Muscle of arm (tissue), 12 donors: ENCODE results near the gene IL1R1. TPM values are rescaled to one million over a fixed set of nuclear protein-coding genes. Genes with fewer than 3 reads are reported as not detected.
"Not testable (repeated sequence)": the region's sequence is repeated elsewhere in the genome, so short reads cannot be mapped to it uniquely, and the experiment has no call there.

Experiments
- DNase-seq: peaks from one replicate; pipeline ENCODE4 v3.0.0-alpha.2; 2013
- polyA plus RNA-seq, 12 donors: library from polyadenylated mRNA; unstranded; fragments of 120-200 nt; gene quantifications; one replicate each; pipeline ENCODE4 v1.2.1, GENCODE V29; 2013; ENCODE audit not compliant: insufficient read length in 12 of 12

IL1R1 gene
- polyA plus RNA-seq, 12 donors = 9.1 to 28.1 (median 11.7) TPM; not detected in 1

- no peak for DNase-seq
Measured at GRCh38 chr2:102110171-102110570, 32.4 kb upstream of the IL1R1 start.

DNA sequence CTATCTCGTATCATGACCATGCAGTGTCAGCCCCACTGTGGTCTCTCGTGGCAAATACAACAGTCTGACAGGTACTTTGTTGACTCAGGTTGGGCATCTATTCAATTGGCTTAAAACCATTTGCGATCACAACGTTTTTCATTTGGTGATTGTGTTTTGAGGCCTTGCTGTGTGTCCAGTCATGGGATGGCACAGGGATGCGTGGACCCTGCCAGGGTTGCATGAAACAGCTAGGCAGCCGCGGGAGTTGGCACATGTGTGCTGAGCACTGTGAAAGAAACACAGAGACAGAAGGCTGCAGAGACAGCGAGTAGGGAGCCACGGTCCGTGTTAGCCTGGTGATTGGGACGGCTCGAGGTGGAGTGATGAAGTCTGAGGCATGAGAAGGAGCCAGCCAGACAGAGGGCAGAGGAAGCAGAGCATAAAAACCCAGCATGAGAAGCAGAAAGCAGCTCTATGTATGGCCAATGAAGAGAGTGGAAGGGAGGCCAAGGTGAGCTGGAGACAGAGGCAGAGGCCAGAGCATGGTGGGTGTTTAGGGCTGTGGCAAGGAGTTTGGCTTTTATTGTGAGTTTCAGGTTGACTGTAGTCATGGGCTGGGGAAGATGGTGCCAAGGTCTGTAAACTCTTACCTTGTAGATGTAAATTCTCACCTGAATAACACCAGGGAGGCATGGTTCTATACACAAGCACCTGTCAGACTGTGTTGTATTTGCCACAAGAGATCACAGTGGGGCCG lies 31.8 kb upstream of the IL1R1 start:
- DNase-seq = no peak

DNA sequence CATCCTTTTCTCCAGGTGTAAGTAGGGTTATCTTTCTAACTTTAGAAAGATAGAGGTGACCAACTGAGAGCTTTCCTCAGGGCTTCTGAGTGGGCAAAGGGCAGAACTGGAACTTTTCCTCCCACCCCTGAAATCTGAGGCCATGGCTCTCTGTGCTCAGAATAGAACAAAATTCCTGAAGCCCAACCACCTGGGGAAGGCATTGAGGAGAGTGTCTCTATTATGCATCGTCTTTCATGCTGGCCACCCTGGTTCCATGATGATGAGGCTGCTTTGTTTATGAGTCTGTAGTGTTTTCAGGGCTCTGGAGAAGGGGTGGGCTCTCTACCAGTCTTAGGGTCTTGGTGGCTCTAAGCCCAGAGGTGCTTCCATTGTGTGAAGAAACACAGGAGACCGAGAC lies 30.7 kb upstream of the IL1R1 start:
- DNase-seq = no peak

- no peak for DNase-seq
Measured at GRCh38 chr2:102112271-102112670, 30.3 kb upstream of the IL1R1 start.

GRCh38 chr2:102112692-102113665 lies 29.6 kb upstream of the IL1R1 start:
- DNase-seq = no peak

DNA sequence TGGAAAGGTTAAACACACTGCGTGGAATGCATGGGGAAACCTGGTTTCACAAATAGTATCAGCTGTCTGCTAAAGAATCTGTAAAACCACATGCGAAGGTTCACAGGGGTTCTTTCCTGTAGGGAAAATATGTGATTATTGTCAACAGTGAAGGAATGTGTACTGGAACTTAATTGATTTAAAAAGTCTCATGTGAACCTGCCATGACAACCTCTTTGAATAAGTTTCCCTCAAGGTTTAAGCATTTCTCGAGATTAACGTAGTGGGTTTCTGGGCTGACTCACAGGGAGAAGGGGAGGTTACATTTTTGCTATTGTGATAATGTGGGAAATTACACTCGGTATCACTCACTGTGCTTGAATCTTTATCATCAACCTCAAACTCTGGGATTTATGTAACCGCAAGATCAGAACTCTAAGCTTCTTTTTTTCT lies 28.2 kb upstream of the IL1R1 start:
- no peak for DNase-seq

- no peak for DNase-seq
Measured at GRCh38 chr2:102114851-102115497, 27.6 kb upstream of the IL1R1 start.

DNA sequence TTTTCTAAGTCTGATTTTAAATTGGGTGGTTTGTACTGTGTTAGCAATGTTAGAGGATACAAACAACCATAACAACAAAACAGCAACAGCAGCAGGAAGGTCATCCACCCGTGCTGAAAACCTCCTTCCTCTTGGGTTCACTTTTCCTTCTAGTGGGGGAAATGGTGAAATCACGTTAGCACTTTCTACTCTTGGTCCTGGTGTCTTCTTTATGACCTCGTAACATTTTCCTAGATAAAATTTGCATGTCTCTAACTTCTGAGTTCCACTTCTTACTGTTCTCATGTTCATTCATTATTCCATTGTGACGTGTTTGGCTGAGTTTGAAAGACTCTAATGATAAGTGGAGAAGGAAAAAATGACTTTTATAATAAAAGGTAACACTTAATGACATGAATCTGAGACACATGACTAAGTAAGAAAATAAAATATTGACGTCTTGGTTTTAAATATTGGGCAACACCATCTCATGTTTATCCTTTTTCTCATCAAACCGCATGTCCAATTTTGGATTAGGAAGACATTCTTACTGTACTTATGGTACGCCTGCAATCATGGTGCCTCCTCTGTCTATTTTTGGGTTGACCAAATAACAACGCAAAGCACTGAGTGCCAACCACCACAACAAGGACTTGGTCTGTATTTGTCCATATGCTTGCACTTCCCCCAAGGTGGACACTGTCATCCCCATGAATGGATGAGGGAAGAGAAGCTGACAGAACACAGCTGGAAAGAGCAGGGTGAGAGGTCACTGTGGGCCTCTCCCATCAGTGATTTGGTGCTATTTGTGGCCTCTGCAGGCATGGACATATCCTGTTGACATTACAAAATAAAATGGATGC lies 25.7 kb upstream of the IL1R1 start:
- no peak for DNase-seq

GRCh38 chr2:102117472-102117858 lies 25.1 kb upstream of the IL1R1 start:
- peak; percentile 61 for DNase-seq

DNA sequence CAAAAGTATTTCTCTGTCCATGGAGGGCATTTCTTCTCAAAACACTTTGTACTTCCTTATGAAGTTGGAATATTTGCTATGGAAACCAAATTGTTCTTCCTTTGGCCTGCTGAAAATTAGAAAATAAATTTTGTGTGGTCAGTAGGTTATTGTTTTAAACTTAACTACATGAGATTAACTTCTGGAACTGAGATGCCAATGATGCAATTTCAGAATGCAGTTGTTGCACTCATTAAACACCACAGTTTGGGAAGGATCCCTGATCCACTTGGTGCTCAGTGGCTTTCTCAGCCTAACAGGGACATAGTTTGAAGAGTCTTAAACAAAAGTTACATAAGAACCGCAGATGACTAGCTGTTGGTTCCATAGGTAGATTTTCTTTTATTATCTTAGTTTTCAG lies 23.3 kb upstream of the IL1R1 start:
- DNase-seq = no peak

DNA sequence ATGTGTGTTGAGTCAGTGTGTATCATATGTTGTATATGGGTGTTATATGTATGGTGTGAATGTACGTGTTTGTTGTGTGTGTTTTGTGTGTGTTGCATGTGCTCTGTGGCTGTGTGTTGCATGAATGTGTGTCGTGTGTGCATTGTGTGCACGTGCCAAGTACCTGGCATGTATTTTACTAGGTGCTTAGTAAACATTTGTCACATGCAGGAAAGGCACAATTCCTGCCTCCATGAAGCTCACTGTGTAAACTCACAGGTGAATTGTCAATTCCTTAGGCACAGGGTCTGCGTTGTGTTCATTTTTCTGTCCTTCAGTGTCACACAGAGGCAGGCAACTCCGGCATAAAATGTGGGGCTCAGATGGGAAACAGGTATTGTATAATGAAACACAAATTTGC lies 22.3 kb upstream of the IL1R1 start:
- no peak for DNase-seq

DNA sequence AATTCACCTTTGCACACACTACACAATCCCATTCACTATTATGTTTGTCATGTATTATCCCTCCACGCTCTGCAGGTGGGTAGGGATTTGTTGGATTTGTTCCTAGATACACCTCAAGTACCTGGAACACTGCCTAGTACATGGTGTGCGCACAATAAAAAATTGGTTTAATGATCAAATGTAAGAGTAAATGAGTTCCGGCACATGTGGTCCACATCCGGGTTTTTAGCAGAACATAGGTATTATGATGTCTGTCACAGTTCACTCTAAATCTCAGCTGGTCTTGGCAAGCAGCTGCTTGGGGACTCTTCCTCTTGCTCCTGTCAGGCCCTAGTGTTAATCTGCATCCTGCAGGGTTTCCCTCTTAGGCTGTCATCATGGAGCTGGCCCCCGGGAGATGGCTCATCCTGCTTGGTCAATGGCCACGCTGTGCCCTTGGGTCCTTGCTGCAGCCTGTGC lies 21.8 kb upstream of the IL1R1 start:
- no peak for DNase-seq

DNA sequence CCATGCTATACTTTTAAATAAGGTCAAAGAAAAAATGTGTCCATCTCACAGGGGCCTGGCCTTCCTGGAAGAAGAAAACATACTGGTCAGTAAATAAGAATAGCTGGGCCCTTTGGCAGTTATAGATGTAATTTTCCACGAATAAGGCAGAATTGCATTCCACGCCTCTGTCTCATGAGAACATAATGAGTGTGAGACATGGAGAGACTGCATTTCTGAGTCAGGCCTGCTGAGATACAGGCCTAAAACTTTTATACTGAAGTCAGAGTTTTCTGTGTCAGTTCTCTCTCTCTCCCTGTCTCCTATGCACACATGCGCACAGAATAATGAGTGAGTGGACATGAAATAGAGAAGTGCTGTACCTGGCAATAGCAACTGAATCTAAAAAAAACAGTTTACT lies 20.4 kb upstream of the IL1R1 start:
- DNase-seq = peak; percentile 66

- no peak for DNase-seq
Measured at GRCh38 chr2:102122909-102123308, 19.6 kb upstream of the IL1R1 start.

GRCh38 chr2:102124421-102124820 lies 18.1 kb upstream of the IL1R1 start:
- DNase-seq = not testable (repeated sequence)

DNA sequence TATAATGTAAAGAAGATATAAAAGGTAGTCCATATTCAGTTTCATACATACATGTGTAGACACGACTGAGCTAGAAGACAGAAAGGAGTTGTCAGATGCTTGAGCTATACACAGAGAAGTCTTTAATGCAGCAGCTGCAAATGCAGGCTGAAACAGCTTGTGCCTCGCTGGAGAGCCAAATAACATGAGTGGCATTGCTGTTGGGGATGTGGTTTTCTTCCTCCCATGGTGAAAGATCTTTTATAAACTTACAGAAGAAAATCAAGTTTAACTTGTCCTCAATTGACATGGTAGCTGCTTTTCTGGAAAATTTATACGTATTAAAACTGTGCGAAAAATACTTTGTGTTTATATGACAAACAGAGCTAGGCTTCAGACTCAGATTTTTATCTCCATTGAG lies 16.4 kb upstream of the IL1R1 start:
- no peak for DNase-seq

DNA sequence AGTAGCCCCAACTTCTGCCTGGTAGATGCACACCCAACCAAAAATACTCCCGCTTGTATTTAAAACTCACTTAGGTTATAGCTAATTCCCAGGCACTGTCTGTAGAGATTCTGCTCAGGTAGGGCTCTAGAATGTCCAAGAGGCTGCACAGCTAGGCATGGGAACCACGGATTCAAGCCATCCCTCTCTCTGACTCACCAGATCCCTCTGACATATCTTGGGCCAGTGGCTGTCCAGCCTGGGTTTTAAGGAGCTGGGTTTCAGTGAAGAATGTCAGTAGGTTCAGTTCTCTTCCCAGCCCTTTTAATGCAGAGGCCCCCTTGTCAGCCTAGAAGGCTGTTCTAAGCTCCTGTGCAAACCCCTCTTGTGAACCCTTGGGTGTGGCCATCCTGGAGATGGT lies 15.9 kb upstream of the IL1R1 start:
- no peak for DNase-seq

DNA sequence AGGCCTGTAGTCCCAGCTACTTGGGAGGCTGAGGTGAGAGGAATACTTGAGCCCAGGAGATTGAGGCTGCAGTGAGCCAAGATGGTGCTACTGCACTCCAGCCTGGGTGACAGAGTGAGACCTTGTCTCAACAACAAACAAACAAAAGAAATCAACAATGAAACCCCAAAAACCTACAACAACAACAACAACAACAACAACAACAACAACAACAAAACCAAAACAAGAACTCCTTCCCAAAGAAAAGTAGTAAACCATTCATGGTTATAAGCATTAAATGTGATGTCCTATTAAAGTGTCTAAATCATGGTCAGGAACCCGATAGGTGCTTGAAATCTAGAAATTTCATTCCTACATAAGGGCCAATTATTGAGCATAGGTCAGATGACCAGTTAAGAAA lies 13.5 kb upstream of the IL1R1 start:
- DNase-seq = no peak

DNA sequence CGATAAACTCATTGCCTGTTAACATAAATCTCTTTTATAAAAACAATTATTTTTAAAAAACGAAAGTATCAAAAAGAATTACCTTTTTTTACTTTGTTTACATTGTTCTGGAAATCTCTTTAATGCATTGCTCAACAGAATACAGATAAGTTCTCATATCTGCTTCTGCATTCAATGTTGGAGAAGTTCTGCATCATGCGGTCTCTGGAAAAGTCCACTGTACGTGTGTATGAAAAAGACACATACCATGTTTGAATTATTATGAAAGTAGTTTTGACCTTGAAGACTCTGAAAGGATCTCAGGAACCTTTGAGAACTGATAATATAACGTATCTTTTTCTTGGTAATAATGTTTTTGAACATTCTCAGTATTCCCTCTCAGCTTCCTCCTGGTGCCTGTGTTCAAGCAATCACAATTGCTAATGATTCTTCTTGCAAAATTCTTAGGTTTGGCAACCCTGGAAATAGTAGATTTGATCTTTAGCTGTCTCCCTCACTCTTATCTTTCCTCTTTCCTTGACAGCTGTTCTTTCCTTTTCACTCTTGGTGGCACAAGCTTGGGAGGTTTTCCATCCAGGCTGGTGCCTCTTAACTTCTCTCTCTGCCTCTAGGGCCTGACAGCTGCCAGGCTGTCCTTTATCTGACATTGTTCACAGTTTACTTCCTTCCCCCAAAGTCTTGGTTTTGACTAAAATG lies 12.4 kb upstream of the IL1R1 start:
- DNase-seq = no peak

GRCh38 chr2:102130647-102130991 lies 11.9 kb upstream of the IL1R1 start:
- DNase-seq = no peak

DNA sequence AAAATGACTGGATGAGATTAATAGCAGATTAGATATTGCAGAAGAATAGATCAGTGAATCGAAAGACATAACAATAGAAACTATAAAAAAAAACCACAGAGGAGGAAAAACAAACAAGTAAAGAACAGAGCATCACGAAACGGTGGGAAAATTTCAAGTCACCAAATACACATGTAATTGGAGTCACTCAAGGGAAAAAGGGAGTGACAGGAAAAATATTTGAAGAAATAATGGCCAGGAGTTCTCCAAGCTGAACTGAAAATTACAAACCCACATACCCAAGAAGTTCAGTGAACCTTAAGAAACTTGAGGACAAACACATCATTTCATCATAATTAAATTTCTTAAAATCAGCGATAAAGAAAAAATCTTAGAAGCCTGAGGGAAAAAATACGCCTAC lies 11.0 kb upstream of the IL1R1 start:
- no peak for DNase-seq
